Measurements from ENCODE around the gene BRIP1. TPM values are rescaled to one million over a fixed set of nuclear protein-coding genes. Genes with fewer than 3 reads are reported as not detected.

The BRIP1 gene
- total and polyA plus RNA-seq, 9 of the 15 experiments (the other 6 are each of a cell fraction or from before 2014, with no cell fraction given), result 2.4 to 17.5 (median 11.2) TPM

DNA sequence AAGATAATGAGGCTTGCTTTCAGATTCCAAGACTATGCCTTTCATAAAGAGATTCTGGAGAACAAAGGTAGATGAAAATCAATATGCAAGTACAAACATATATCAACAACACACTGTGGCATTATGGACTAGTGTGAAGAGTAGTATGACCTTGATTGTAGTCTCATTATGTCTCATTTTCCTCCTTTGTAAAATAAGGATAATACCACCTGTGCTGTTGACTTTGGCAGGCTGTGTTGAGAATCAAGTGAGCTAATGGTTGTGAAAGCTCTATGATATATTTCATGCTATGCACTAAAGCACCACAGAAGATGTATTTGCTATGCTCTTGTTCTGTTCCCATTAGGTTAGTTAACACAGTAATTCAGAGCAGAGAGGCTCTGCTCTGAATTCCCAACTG lies 193.8 kb downstream of the BRIP1 start:
- Histone ChIP-seq H3K4me3 (no peak overlapping the region), H3K9me3 (replicated peaks; ENCODE audit: control insufficient read depth, insufficient read depth, low read depth, low read length) (no peaks in the 10 kb centered on the region), H3K9ac (ENCODE audit: insufficient read depth in 1 of 2, low read depth in 2 of 2, low read length in 2 of 2) (no peak overlapping the region), H3K36me3 (ENCODE audit: control insufficient read depth, insufficient read depth, low read length) (no peaks in the 10 kb centered on the region), H3K4me1 (replicated peaks in 1 of 2; ENCODE audit: control insufficient read depth in 2 of 2, insufficient read depth in 2 of 2, low read length in 2 of 2) (no peaks in the 10 kb centered on the region), H3K79me2 (ENCODE audit: control insufficient read depth, insufficient read depth, low read length) (no peaks in the 10 kb centered on the region), H3K27me3 (ENCODE audit: control insufficient read depth in 2 of 2, insufficient read depth in 2 of 2, low read length in 2 of 2) (peaks cover 0 to 4% of the 10 kb centered on the region in 2 experiments; a peak in 1 of 5 replicates), H3K4me2 (ENCODE audit: insufficient read depth, low read length) (no peak overlapping the region), H3K27ac (ENCODE audit: extremely low read depth, low read depth, low read length) (no peak overlapping the region), H3K9me1 (ENCODE audit: control insufficient read depth, insufficient read depth, low read length) (no peaks in the 10 kb centered on the region), H2AFZ (ENCODE audit: low read depth, low read length) (no peak overlapping the region), H4K20me1 (replicated peaks; ENCODE audit: control insufficient read depth, insufficient read depth, low read length) (no peaks in the 10 kb centered on the region)
- no peak for TF ChIP-seq TOE1 (IDR thresholded peaks at IDR 0.05; ENCODE audit: borderline replicate concordance)
- no peak for TF ChIP-seq TOE1 (CRISPR knock-in tag; IDR thresholded peaks at IDR 0.05; ENCODE audit: borderline replicate concordance, low read depth)
- TF ChIP-seq, protein P1, sequence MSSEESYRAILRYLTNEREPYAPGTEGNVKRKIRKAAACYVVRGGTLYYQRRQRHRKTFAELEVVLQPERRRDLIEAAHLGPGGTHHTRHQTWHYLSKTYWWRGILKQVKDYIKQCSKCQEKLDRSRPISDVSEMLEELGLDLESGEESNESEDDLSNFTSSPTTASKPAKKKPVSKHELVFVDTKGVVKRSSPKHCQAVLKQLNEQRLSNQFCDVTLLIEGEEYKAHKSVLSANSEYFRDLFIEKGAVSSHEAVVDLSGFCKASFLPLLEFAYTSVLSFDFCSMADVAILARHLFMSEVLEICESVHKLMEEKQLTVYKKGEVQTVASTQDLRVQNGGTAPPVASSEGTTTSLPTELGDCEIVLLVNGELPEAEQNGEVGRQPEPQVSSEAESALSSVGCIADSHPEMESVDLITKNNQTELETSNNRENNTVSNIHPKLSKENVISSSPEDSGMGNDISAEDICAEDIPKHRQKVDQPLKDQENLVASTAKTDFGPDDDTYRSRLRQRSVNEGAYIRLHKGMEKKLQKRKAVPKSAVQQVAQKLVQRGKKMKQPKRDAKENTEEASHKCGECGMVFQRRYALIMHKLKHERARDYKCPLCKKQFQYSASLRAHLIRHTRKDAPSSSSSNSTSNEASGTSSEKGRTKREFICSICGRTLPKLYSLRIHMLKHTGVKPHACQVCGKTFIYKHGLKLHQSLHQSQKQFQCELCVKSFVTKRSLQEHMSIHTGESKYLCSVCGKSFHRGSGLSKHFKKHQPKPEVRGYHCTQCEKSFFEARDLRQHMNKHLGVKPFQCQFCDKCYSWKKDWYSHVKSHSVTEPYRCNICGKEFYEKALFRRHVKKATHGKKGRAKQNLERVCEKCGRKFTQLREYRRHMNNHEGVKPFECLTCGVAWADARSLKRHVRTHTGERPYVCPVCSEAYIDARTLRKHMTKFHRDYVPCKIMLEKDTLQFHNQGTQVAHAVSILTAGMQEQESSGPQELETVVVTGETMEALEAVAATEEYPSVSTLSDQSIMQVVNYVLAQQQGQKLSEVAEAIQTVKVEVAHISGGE (CRISPR knock-in tag; IDR thresholded peaks at IDR 0.05), result peak in 1 of 3 experiments; percentile 95; a peak in 2 of 6 replicates
- DNase-seq (ENCODE audit: extremely low read depth in 1 of 4, low spot score in 3 of 4), result no peak
- ATAC-seq, result no peak
- CTCF ChIA-PET (ENCODE audit: low intra/inter-chr PET ratio), result no interaction called here
- intact Hi-C loops (cut with micrococcal nuclease), result no loop called here
- POLR2A ChIA-PET, result no interaction called here
- no peak for FAIRE-seq
- in situ Hi-C loops (cut with MboI), result no loop called here
- no TSS peak for BruUV-seq (replicated peaks)
